Endothelial cell of umbilical vein (primary cell): ENCODE results near the gene NGEF.

Experiments
- CTCF ChIP-seq, 2 donors: IDR thresholded peaks; 1 replicate in 1 of 2; 2 replicates in 1 of 2; pipeline ENCODE4 v1.5.1; 2011; ENCODE audit warnings: low read length in 2 of 2, mild to moderate bottlenecking in 2 of 2, moderate library complexity in 2 of 2, control low read depth in 1 of 2, inconsistent platforms in 1 of 2, low read depth in 1 of 2; ENCODE audit not compliant: insufficient read depth in 1 of 2; ENCODE audit errors: extremely low read depth in 1 of 2
- EZH2 ChIP-seq: IDR thresholded peaks from 2 replicates; pipeline ENCODE4 v1.6.1; 2012; ENCODE audit warnings: borderline replicate concordance, low read depth, mild to moderate bottlenecking, moderate library complexity, low read length, inconsistent platforms; ENCODE audit not compliant: severe bottlenecking
- POLR2AphosphoS5 ChIP-seq: IDR thresholded peaks from 2 replicates; pipeline ENCODE4 v1.6.1; 2012; ENCODE audit warnings: low read depth, mild to moderate bottlenecking, control low read depth, low read length, moderate library complexity; ENCODE audit not compliant: insufficient read depth

- TF ChIP-seq CTCF (IDR thresholded peaks at IDR 0.05; ENCODE audit: extremely low read depth in 1 of 2, insufficient read depth in 1 of 2, low read depth in 1 of 2, low read length in 2 of 2) (no peak), POLR2AphosphoS5 (no peak), EZH2 (no peak)
Observed at GRCh38 chr2:233023007-233023760, 10.1 kb upstream of the NGEF start.
